Measurements from ENCODE around the gene EARS2.

The EARS2 gene

DNA sequence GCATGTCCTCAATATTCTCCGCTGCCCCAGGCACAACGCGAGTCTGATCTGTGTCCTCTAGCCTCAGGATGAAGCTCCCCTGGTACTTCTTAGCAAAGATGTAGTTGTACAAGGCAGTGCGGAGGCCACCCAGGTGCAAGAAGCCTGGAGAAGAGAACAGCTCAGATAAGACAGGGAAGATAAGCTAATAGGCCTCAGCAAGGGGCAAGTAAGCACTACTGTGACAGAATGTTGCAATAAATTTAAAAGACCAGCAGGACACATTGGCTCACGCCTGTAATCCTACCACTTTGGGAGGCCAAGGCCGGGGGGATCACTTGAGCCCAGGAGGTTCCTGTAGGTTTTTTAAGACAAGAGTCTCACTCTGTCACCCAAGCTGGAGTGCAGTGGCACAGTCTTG, 5.0 kb downstream of the EARS2 start:
- TF ChIP-seq, protein P1, sequence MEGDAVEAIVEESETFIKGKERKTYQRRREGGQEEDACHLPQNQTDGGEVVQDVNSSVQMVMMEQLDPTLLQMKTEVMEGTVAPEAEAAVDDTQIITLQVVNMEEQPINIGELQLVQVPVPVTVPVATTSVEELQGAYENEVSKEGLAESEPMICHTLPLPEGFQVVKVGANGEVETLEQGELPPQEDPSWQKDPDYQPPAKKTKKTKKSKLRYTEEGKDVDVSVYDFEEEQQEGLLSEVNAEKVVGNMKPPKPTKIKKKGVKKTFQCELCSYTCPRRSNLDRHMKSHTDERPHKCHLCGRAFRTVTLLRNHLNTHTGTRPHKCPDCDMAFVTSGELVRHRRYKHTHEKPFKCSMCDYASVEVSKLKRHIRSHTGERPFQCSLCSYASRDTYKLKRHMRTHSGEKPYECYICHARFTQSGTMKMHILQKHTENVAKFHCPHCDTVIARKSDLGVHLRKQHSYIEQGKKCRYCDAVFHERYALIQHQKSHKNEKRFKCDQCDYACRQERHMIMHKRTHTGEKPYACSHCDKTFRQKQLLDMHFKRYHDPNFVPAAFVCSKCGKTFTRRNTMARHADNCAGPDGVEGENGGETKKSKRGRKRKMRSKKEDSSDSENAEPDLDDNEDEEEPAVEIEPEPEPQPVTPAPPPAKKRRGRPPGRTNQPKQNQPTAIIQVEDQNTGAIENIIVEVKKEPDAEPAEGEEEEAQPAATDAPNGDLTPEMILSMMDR (IDR thresholded peaks at IDR 0.05): no peak
- no peak for TF ChIP-seq ZFX (IDR thresholded peaks at IDR 0.05; ENCODE audit: borderline replicate concordance)

DNA sequence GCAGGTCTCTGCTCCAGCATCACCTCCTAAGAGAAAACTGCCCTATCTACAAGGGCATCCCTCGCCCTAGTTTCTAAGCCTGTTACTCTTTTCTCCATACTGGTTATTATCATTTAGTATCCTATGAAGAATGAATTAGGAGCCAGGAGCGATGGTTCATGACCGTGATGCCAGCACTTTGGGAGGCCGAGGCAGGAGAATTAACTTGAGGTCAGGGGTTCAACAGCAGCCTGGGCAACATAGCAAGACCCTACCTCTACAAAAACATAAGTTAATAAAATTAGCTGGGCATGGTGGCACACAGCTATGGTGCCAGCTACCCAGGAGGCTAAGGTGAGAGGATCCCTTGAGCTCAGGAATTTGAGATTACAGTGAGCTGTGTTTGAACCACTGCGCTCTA, 7.2 kb downstream of the EARS2 start:
- TF ChIP-seq, protein P1 (IDR thresholded peaks at IDR 0.05): no peak
- no peak for TF ChIP-seq ZFX (IDR thresholded peaks at IDR 0.05; ENCODE audit: borderline replicate concordance)
- H3K27ac ChIP-seq: no peak overlapping the region

More for the DNA sequence above, 5.0 kb downstream of the EARS2 start:
- H3K27ac ChIP-seq: no peak overlapping the region

DNA sequence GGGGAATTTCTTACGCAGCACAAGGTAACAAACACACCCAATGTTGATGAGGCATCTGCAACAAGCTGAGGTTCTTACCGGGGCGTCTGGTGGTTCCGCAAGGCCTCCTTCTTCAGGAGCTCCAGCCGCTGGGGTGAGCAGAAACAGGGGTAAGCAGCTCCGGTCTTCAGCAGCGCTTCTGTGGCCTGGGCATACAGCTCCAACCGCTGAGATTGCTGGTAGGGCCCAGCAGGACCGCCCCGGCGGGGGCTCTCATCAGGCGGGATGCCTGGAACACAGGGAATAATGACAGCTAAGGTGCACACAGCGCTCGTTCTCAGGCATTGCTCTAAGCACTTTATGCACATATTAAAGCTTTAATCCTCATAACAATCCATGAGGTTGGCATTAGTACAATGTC, 12.7 kb downstream of the EARS2 start:
- no peak overlapping the region for H3K27ac ChIP-seq
- TF ChIP-seq, protein P1 (IDR thresholded peaks at IDR 0.05): no peak
- TF ChIP-seq ZFX (IDR thresholded peaks at IDR 0.05; ENCODE audit: borderline replicate concordance): no peak

DNA sequence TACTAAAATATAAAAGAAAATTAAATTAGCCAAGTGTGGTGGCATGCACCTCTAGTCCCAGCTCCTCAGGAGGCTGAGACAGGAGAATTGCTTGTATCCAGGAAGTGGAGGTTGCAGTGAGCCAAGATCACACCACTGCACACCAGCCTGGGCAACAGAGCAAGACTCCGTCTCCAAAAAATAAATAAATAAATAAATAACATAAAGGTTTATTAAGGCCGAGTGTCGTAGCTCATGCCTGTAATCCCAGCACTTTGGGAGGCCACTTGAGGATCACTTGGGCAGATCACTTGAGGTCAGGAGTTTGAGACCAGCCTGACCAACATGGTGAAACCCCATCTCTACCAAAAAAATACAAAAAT, 16.4 kb downstream of the EARS2 start:
- peak overlapping the region; percentile 38; the same call in 1 of the 2 replicates for H3K27ac ChIP-seq

DNA sequence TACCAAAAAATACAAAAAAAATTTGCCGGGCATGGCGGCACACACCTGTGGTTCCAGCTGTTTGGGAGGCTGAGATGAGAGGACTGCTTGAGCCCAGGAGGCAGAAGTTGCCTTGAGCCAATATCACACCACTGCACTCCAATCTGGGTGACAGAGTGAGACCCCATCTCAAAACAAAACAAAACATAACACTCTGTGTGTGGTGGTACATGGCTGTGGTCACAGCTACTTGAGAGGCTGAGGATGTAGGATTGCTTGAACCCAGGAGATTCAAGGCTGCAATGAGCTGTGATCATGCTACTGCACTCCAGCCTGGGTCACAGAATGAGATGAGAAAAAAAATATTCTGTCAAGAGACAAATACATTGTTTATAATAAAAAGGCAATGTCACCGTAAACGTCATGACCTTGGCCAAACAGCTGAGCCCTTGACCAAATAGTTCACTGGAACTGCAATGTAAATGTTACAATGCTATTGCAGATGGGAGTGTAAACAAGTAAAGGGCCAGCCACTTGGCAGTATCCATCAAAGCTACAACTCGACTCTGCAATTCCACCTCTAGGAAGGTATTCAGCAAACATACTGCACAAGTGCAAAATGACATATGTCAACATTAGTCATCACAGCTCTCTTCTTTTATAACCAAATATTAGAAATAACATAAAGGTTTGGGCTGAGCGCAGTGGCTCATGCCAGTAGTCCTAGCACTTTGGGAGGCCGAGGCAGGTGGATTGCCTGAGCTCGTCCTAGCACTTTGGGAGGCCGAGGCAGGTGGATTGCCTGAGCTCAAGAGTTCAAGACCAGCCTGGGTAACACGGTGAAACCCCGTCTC, 16.9 kb downstream of the EARS2 start:
- no peak for TF ChIP-seq ZFX (IDR thresholded peaks at IDR 0.05; ENCODE audit: borderline replicate concordance)
- TF ChIP-seq, protein P1 (IDR thresholded peaks at IDR 0.05): no peak
- H3K27ac ChIP-seq: peak overlapping the region; percentile 38; the same call in 1 of the 2 replicates

DNA sequence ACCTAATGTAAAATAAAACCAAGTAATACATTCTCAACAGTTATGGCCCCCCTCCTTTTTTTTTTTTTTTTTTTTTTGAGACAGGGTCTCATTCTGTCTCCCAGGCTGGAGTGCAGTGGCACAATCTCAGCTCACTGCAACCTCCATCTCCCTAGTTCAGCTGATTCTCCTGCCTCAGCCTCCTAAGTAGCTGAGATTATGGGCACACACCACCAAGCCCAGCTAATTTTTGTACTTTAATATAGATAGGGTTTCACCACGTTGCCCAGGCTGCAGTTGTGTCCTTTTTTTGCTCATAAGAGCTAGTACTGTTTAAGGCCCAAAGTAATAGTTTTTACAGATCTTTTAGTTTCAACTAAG, 18.3 kb downstream of the EARS2 start:
- H3K27ac ChIP-seq: no peak overlapping the region; the same call in 1 of the 2 replicates

DNA sequence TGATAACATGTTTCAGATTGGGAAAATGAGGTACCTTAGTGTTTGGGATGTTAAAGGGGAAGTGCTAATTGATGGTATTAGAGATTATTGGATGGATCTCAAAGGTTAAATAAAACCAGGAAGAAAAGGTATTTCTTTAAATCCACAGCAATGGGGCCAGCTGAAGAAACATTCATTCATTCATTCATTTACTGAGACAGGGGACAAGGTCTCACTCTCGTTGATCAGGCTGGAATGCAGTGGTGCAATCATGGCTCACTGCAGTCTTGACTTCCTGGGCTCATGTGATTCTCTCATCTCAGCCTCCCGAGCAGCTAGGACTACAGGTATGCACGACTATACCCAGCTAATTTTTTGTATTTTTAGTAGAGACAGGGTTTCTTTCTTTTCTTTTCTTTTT, 19.8 kb downstream of the EARS2 start:
- H3K27ac ChIP-seq: no peak overlapping the region
- TF ChIP-seq, protein P1 (IDR thresholded peaks at IDR 0.05): no peak
- no peak for TF ChIP-seq ZFX (IDR thresholded peaks at IDR 0.05; ENCODE audit: borderline replicate concordance)

More for the DNA sequence above, 18.3 kb downstream of the EARS2 start:
- TF ChIP-seq ZFX (IDR thresholded peaks at IDR 0.05; ENCODE audit: borderline replicate concordance): no peak
- TF ChIP-seq, protein P1 (IDR thresholded peaks at IDR 0.05): no peak

Data from 22Rv1 (cell line).